Measurements from ENCODE around the gene TADA3.

- TF ChIP-seq CTCF (IDR thresholded peaks at IDR 0.05): no peak
- TF ChIP-seq POLR2A (IDR thresholded peaks at IDR 0.05): no peak
Measured at GRCh38 chr3:9810433-9810770, 18.1 kb upstream of the TADA3 start.

Data from right lobe of liver (tissue), 4 donors.